Right cardiac atrium (tissue), 5 donors: ENCODE data around the gene PCSK7. TPM values are rescaled to one million over a fixed set of nuclear protein-coding genes. Genes with fewer than 3 reads are reported as not detected.
A peak's percentile ranks its signal among the peaks of the same experiment; 100 is the strongest.

Source experiments
- ATAC-seq, 2 donors: fragments of 200-7000 bp; cut with Tn5 transposase; one replicate each; pipeline versions ENCODE4 v1.8.0 to v1.9.1; 2020; ENCODE audit warnings: moderate library complexity in 2 of 2, mild to moderate bottlenecking in 1 of 2
- DNase-seq, 3 donors: peaks; one replicate each; pipeline ENCODE4 v3.0.0-alpha.2; 2020
- H3K27ac ChIP-seq: one replicate; pipeline ENCODE4 v1.5.1; 2013; ENCODE audit warnings: mild to moderate bottlenecking, low read length, control low read depth, moderate library complexity
- H3K27me3 ChIP-seq: one replicate; pipeline ENCODE4 v1.6.1; 2013; ENCODE audit not compliant: control insufficient read depth, insufficient read depth
- H3K4me1 ChIP-seq: one replicate; pipeline ENCODE4 v1.6.1; 2013; ENCODE audit warnings: low read length; ENCODE audit not compliant: control insufficient read depth, insufficient read depth
- H3K4me3 ChIP-seq: one replicate; pipeline ENCODE4 v1.5.1; 2013; ENCODE audit warnings: low read length, control low read depth
- H3K9me3 ChIP-seq: one replicate; pipeline ENCODE4 v1.6.1; 2013; ENCODE audit warnings: low read length; ENCODE audit not compliant: control insufficient read depth
- WGBS: extraction: QIAGEN DNeasy Blood & Tissue Kit; methylation state at CpG from one replicate; pipeline ENCODE4 v1.1.7; 2013; 5-methylcytosine and 5-hydroxymethylcytosine counted together
- intact Hi-C, 4 donors: fragments of 100-400 bp; cut with DNase I; formaldehyde crosslinking; loops; one replicate each; pipeline versions ENCODE4 v1.11.0 to v1.14.0; 2022 to 2023
- polyA plus RNA-seq: library from polyadenylated mRNA; stranded (reverse); fragments of 200-250 nt; gene quantifications from one replicate; pipeline ENCODE4 v1.2.3, GENCODE V29; 2013
- total RNA-seq, 4 donors: library from RNA; stranded (reverse); fragmentation: NEBNext Ultra II Directional; extraction: Animal tissue kit (Norgen Biotek cat#: 25700); gene quantifications; one replicate each; pipeline ENCODE4 v1.2.1, GENCODE V29; 2021
- donor health status: healthy with polysubstance abuse.
- donor health status: DM: no; HTN: yes; CAD: no.
- donor health status: DM: no; HTN: no; CAD: no.
- donor health status: DM: no; HTN: yes; CAD: no; lungs with severe emphysema.
- donor health status: DM: yes; HTN: yes; CAD: no.

The PCSK7 gene
- total and polyA plus RNA-seq, 5 donors, result 25.7 to 39.2 (median 29.2) TPM

DNA sequence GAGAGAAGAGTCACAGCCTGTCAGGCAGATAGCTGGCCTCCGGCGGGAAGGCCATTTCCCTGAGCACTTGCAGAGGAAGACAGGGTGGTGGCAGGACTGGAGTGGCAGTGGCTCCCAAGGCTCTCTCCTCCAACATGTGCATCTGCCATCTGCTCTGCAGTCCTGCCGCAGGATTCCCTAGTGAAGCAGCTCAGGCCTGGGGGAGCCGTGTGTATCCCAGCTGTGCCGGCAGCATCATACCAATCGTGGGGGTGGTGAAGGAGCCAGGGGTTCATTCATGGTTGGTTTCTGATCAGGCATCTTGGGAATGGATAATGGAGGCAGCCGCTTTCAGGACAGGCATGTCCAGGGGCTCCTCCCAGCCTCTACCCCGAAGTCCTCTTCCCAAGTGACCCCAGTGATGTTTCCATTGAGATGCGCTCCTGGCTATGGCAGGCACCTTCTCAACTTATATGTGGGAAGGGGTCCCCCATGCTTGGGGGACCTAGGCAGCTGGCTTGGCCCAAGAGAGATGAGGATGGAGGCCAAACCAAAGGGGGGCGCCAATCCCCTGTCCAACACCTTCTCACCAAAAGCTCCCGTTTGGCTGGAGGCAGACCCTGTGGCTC is 26.6 kb downstream of the PCSK7 start:
- peak overlapping the region; percentile 71 for H3K27ac ChIP-seq
- H3K4me1 ChIP-seq, result peaks cover 13% of the 10 kb centered on the region
- ATAC-seq, result no peak
- intact Hi-C loops, result loop anchor here in 1 of 4 donors (5.0 kb wide), 1 partner anchor 73 kb away; no protein-coding TSS in a partner anchor
- H3K9me3 ChIP-seq, result no peaks in the 10 kb centered on the region
- peak in 2 of 3 donors; percentile 34 to 52 for DNase-seq
- H3K27me3 ChIP-seq, result no peaks in the 10 kb centered on the region
- H3K4me3 ChIP-seq, result no peak overlapping the region
- WGBS, result 72% methylated on average over 11 of the region's 11 CpGs

GRCh38 chr11:117204283-117205080 is 27.4 kb downstream of the PCSK7 start:
- H3K9me3 ChIP-seq, result no peaks in the 10 kb centered on the region
- ATAC-seq (no peak), DNase-seq (peak in 2 of 3 donors; percentile 60 to 71)
- intact Hi-C loops, result loop anchor here in 1 of 4 donors (5.0 kb wide), 1 partner anchor 72 kb away; no protein-coding TSS in a partner anchor
- WGBS, result 56% methylated on average over 17 of the region's 17 CpGs
- H3K4me1 ChIP-seq, result peaks cover 13% of the 10 kb centered on the region
- no peaks in the 10 kb centered on the region for H3K27me3 ChIP-seq
- no peak overlapping the region for H3K27ac ChIP-seq
- H3K4me3 ChIP-seq, result no peak overlapping the region

DNA sequence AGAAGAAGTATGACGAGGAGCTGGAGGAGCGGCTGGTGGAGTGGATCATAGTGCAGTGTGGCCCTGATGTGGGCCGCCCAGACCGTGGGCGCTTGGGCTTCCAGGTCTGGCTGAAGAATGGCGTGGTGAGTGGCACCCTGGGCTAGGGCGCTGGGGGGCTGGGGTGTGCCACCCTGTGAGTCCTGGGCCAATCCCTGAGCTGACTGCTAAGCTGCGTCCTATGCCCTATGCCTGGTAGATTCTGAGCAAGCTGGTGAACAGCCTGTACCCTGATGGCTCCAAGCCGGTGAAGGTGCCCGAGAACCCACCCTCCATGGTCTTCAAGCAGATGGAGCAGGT is 28.8 kb downstream of the PCSK7 start:
- Histone ChIP-seq H3K27me3 (no peaks in the 10 kb centered on the region), H3K4me3 (no peak overlapping the region), H3K4me1 (peaks cover 13% of the 10 kb centered on the region), H3K27ac (no peak overlapping the region), H3K9me3 (no peaks in the 10 kb centered on the region)
- intact Hi-C loops, result no loop called here
- 92% methylated on average over 10 of the region's 10 CpGs for WGBS
- ATAC-seq, result no peak
- DNase-seq, result peak in 2 of 3 donors; percentile 53 to 54

- intact Hi-C loops, result no loop called here
- DNase-seq, result peak in 2 of 3 donors; percentile 48 to 56
- Histone ChIP-seq H3K27me3 (no peaks in the 10 kb centered on the region), H3K27ac (peak overlapping the region; percentile 43), H3K4me1 (peaks cover 13% of the 10 kb centered on the region), H3K9me3 (no peaks in the 10 kb centered on the region), H3K4me3 (peak overlapping the region; percentile 40)
- 64% methylated on average over 7 of the region's 7 CpGs for WGBS
- ATAC-seq, result no peak
Measured at GRCh38 chr11:117202386-117203068, 29.3 kb downstream of the PCSK7 start.

DNA sequence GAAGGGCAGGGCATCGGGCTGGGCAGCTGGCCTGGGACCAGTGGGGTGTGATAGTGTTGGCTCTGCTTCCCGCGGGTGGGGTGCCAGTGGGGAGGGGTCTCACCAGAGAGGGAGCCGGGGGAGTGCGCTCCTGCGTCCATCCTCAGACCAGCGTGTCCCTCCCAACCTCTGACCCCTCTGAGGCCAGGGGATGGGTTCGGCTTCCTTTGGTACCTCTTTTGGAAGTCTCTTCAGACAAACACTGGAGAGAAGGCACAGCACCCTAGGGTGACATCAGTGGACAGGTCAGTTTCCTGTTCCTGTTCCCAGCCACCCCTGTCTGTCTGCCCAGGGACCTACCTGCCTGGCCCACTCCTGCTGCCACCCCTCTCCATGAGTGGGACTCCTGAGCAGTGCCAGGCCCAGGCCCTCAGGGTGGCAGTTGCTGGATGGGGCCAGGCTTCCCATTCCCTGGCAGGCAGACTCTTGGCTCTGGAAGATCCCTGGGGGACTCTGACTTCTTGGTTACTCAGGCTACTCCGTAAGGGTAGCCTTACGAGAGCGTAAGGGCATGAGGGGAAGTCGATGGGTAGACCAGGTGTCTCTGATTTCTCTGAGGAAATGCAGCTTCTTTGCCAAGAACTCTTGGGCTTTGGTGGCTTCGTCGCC is 30.1 kb downstream of the PCSK7 start:
- WGBS, result 41% methylated on average over 14 of the region's 14 CpGs
- peak in 2 of 3 donors; percentile 76 to 82 for DNase-seq

GRCh38 chr11:117200813-117201657 is 30.8 kb downstream of the PCSK7 start:
- ATAC-seq, result no peak
- Histone ChIP-seq H3K9me3 (no peaks in the 10 kb centered on the region), H3K27me3 (no peaks in the 10 kb centered on the region), H3K4me1 (peaks cover 13% of the 10 kb centered on the region), H3K4me3 (peak overlapping the region; percentile 40), H3K27ac (peak overlapping the region; percentile 43)
- WGBS, result 40% methylated on average over 12 of the region's 12 CpGs
- peak; percentile 28 to 66 (median 57) for DNase-seq
- intact Hi-C loops, result no loop called here

More for the DNA sequence above, 30.1 kb downstream of the PCSK7 start:
- no peaks in the 10 kb centered on the region for H3K27me3 ChIP-seq
- H3K9me3 ChIP-seq, result no peaks in the 10 kb centered on the region
- peaks cover 13% of the 10 kb centered on the region for H3K4me1 ChIP-seq
- intact Hi-C loops, result no loop called here
- H3K4me3 ChIP-seq, result peak overlapping the region; percentile 40
- peak overlapping the region; percentile 43 for H3K27ac ChIP-seq
- ATAC-seq, result no peak

DNA sequence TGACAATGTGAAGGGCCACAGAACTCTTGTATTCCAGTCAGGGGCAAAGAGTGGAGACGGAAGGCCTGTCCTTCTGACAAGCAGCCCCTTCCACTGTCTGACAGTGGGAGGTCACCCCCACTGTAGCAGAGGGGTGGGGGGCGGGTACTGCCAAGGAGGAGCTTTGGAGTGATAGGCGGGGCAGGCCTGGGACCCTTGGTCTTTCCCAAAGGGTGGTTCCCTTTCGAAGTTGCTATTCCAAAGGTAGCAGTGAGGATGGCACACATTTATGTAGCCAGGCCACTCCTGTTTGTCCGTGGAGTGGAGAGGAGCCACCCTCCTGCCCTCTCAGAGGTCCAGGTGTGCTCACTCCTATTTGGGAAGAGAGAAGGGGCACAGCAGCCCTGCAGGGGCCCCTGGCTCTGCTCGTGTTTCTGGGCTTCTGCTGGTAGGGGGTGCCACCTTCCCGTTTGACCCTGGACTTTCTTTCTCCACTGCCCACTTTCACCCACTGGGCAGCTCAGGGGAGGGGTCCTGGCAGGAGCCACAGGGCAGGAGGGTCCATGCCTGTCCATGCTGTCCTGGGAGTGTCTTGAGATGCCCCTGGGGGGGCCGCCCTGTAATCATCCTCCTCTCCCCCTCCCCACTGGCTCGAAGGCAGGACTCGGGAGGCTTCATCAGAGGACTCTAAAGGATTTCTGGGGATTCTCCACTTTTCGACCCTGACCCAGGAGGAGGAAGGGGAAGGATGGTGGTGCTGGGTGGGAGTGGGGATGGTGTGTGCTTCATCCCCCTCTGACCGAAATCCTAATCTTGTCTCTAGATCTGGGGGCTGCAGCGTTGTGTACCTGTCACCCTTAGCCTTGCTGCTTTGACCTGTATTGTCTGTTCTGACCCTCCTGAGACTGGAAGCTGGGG is 31.7 kb downstream of the PCSK7 start:
- peaks cover 9% of the 10 kb centered on the region for H3K4me1 ChIP-seq
- DNase-seq, result peak; percentile 43 to 65 (median 64)
- intact Hi-C loops, result no loop called here
- peak overlapping the region; percentile 40 for H3K4me3 ChIP-seq
- H3K27ac ChIP-seq, result peak overlapping the region; percentile 43
- ATAC-seq, result peak; percentile 5 to 8
- WGBS, result 32% methylated on average over 13 of the region's 13 CpGs
- no peaks in the 10 kb centered on the region for H3K9me3 ChIP-seq
- no peaks in the 10 kb centered on the region for H3K27me3 ChIP-seq

DNA sequence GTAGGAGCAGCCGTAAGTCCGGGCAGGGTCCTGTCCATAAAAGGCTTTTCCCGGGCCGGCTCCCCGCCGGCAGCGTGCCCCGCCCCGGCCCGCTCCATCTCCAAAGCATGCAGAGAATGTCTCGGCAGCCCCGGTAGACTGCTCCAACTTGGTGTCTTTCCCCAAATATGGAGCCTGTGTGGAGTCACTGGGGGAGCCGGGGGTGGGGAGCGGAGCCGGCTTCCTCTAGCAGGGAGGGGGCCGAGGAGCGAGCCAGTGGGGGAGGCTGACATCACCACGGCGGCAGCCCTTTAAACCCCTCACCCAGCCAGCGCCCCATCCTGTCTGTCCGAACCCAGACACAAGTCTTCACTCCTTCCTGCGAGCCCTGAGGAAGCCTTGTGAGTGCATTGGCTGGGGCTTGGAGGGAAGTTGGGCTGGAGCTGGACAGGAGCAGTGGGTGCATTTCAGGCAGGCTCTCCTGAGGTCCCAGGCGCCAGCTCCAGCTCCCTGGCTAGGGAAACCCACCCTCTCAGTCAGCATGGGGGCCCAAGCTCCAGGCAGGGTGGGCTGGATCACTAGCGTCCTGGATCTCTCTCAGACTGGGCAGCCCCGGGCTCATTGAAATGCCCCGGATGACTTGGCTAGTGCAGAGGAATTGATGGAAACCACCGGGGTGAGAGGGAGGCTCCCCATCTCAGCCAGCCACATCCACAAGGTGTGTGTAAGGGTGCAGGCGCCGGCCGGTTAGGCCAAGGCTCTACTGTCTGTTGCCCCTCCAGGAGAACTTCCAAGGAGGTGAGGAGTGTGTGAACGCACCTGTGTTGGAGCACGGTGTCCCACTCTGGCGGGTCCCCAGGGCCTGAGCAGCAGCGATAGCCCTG is 32.6 kb downstream of the PCSK7 start, which contains the start of gene TAGLN:
TSS of gene TAGLN (plus strand) at position 318 of the 863 bp plus-strand sequence. CDS start 3,644 bp downstream, outside the sequence.
- peak within 1 kb of the TSS; percentile 40 for H3K4me3 ChIP-seq
- H3K4me1 ChIP-seq, result peaks cover 8% of the 10 kb centered on the region
- no peaks in the 10 kb centered on the region for H3K27me3 ChIP-seq
- intact Hi-C loops, result no loop called here
- no peaks in the 10 kb centered on the region for H3K9me3 ChIP-seq
- DNase-seq (peak; percentile 91 to 96 (median 95)), ATAC-seq (peak; percentile 82 to 85)
- WGBS, result 14% methylated on average over 34 of the region's 34 CpGs
- peak within 1 kb of the TSS; percentile 78 for H3K27ac ChIP-seq

DNA sequence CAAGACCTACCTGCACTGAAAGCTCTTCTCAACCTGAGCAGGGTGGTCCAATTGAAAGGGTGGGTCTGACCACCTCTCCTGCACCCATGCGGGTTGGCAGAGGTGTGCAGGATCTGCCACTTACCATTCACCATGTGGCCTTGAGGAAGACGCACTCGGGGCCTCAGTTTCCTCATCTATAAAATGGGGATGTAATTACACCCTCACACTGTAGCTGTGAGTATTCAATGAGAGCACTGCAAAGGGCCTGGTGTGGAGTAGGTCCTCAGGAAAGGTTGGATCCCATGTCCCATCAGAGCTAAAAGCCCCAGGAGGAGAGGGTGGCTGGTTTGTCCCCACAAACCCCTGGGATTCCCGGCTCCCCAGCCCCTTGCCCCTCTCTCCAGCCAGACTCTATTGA is 33.3 kb downstream of the PCSK7 start:
- Histone ChIP-seq H3K4me3 (peak overlapping the region; percentile 40), H3K4me1 (peaks cover 8% of the 10 kb centered on the region), H3K9me3 (no peaks in the 10 kb centered on the region), H3K27me3 (no peaks in the 10 kb centered on the region), H3K27ac (peak overlapping the region; percentile 78)
- DNase-seq (peak in 1 of 3 donors; percentile 15), ATAC-seq (peak; percentile 2)
- intact Hi-C loops, result no loop called here
- WGBS, result 62% methylated on average over 4 of the region's 4 CpGs
